ENCODE data around the gene NARS2. TPM values are rescaled to one million over a fixed set of nuclear protein-coding genes. Genes with fewer than 3 reads are reported as not detected.

Gene NARS2
- total RNA-seq, 2 experiments from 2014 or later: 27.5 to 29.6 TPM

GRCh38 chr11:78400702-78401101 lies 174.0 kb downstream of the NARS2 start:
- POLR2A ChIA-PET: no interaction called here
- CTCF ChIA-PET: interaction anchor here (0.8 kb wide), 1 partner anchor 165 kb away, joined by 3 read pairs; no protein-coding TSS in a partner anchor

GRCh38 chr11:78400116-78400515 lies 174.5 kb downstream of the NARS2 start:
- POLR2A ChIA-PET: no interaction called here
- CTCF ChIA-PET: no interaction called here

GRCh38 chr11:78399136-78399535 lies 175.5 kb downstream of the NARS2 start:
- ChIA-PET POLR2A (no interaction called here), CTCF (interaction anchor here (1.2 kb wide), 1 partner anchor 19 kb away, joined by 3 read pairs; no protein-coding TSS in a partner anchor)

GRCh38 chr11:78398715-78399114 lies 175.9 kb downstream of the NARS2 start:
- ChIA-PET POLR2A (no interaction called here), CTCF (interaction anchor here (1.2 kb wide), 1 partner anchor 19 kb away, joined by 3 read pairs; no protein-coding TSS in a partner anchor)

- CTCF ChIA-PET: interaction anchor here (0.6 to 0.7 kb wide), 2 partner anchors 13 to 19 kb away, joined by 3 to 6 read pairs; no protein-coding TSS in a partner anchor
- POLR2A ChIA-PET: no interaction called here
Observed at GRCh38 chr11:78397398-78397797, 177.3 kb downstream of the NARS2 start.

- POLR2A ChIA-PET: no interaction called here
- CTCF ChIA-PET: no interaction called here
Observed at GRCh38 chr11:78395597-78395996, 179.1 kb downstream of the NARS2 start.

- ChIA-PET CTCF (no interaction called here), POLR2A (no interaction called here)
Observed at GRCh38 chr11:78392854-78393253, 181.8 kb downstream of the NARS2 start.

GRCh38 chr11:78391424-78391823 lies 183.2 kb downstream of the NARS2 start:
- ChIA-PET CTCF (no interaction called here), POLR2A (interaction anchor here (0.6 kb wide), 1 partner anchor 202 kb away, joined by 3 read pairs; no protein-coding TSS in a partner anchor)

- ChIA-PET POLR2A (interaction anchor here (0.6 kb wide), 1 partner anchor 201 kb away, joined by 3 read pairs; no protein-coding TSS in a partner anchor), CTCF (no interaction called here)
Observed at GRCh38 chr11:78390809-78391208, 183.9 kb downstream of the NARS2 start.

- ChIA-PET CTCF (no interaction called here), POLR2A (no interaction called here)
Observed at GRCh38 chr11:78386215-78386941, 188.3 kb downstream of the NARS2 start.

Other genes starting within 250 kb of the NARS2 start
- 1 to 10 TPM; 2.6 to 2.9 TPM for gene GAB2, start 157.0 kb downstream of the NARS2 start, total RNA-seq

All from activated CD8-positive, alpha-beta memory T cell treated with anti-CD3 and anti-CD28 coated beads for 36 hours (primary cell).